WTC11 (cell line): ENCODE measurements around the gene SLC12A8.

ENCODE experiments used
- ARID4B ChIP-seq: sonication (generic); formaldehyde crosslinking; IDR thresholded peaks from 2 replicates; pipeline ENCODE4 v1.8.0; 2023; ENCODE audit warnings: missing genetic modification reagents, mild to moderate bottlenecking, borderline replicate concordance
- CTCF ChIP-seq: fragments of 200-600 bp; IDR thresholded peaks from 2 replicates; pipeline ENCODE4 v1.8.0; 2022; ENCODE audit warnings: antibody characterized with exemption
- IRF1 ChIP-seq: sonication (generic); formaldehyde crosslinking; IDR thresholded peaks from 2 replicates; pipeline ENCODE4 v1.8.0; 2023; ENCODE audit warnings: missing genetic modification reagents

DNA sequence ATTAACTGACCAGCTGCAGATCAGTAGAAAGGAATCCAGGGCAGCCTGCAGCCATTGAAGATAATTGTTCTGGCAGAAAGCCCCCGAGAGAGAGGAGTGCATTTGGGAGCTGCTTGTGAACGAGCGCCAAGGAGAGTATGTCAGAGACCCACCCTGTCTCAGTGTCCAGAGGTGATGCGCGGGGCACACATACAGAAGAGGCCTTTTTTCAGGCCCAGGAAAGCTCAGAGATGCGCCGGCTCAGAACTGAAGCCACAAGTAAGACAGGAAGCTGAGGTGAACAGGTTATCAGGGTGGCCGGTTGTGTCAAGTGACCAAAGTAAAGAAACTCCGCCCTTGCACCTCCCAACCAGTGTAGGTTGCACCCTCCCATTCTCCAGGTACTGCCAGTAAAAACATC, 96.9 kb downstream of the SLC12A8 start:
- TF ChIP-seq CTCF = no peak
- no peak for TF ChIP-seq ARID4B (CRISPR knock-in tag)
- no peak for TF ChIP-seq IRF1 (CRISPR knock-in tag)
